Endothelial cell of umbilical vein (primary cell): ENCODE data around the gene ADAT1.

Experiments
- CTCF ChIP-seq, 2 donors: IDR thresholded peaks; 1 replicate in 1 of 2; 2 replicates in 1 of 2; pipeline ENCODE4 v1.5.1; 2011; ENCODE audit warnings: low read length in 2 of 2, mild to moderate bottlenecking in 2 of 2, moderate library complexity in 2 of 2, control low read depth in 1 of 2, inconsistent platforms in 1 of 2, low read depth in 1 of 2; ENCODE audit not compliant: insufficient read depth in 1 of 2; ENCODE audit errors: extremely low read depth in 1 of 2
- EZH2 ChIP-seq: IDR thresholded peaks from 2 replicates; pipeline ENCODE4 v1.6.1; 2012; ENCODE audit warnings: borderline replicate concordance, low read depth, mild to moderate bottlenecking, moderate library complexity, low read length, inconsistent platforms; ENCODE audit not compliant: severe bottlenecking
- FOS ChIP-seq: IDR thresholded peaks from 2 replicates; pipeline ENCODE4 v1.6.1; 2011; ENCODE audit warnings: mild to moderate bottlenecking, low read length, moderate library complexity, borderline replicate concordance; ENCODE audit not compliant: insufficient read depth

- TF ChIP-seq CTCF (IDR thresholded peaks at IDR 0.05; ENCODE audit: extremely low read depth in 1 of 2, insufficient read depth in 1 of 2, low read depth in 1 of 2, low read length in 2 of 2), result no peak
- TF ChIP-seq EZH2, result no peak
- no peak for TF ChIP-seq FOS
Observed at GRCh38 chr16:75627851-75628250, 4.8 kb upstream of the ADAT1 start.
